Measurements from ENCODE around the gene TBC1D9. TPM values are rescaled to one million over a fixed set of nuclear protein-coding genes. Genes with fewer than 3 reads are reported as not detected.

Gene TBC1D9
- total RNA-seq, 1 experiment from 2014 or later: 0.70 TPM

GRCh38 chr4:140764785-140765392 lies 8.7 kb upstream of the TBC1D9 start:
- TF ChIP-seq NFYB (CRISPR knock-in tag; conservative IDR thresholded peaks at IDR 0.05; ENCODE audit: low read depth): peak; percentile 50
- TF ChIP-seq, protein P1, sequence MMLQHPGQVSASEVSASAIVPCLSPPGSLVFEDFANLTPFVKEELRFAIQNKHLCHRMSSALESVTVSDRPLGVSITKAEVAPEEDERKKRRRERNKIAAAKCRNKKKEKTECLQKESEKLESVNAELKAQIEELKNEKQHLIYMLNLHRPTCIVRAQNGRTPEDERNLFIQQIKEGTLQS (CRISPR knock-in tag; conservative IDR thresholded peaks at IDR 0.05): no peak
- Mint-ChIP-seq H3K4me3 (no peak overlapping the region), H3K27ac (no peak overlapping the region), H3K4me1 (no peaks in the 10 kb centered on the region), H3K9me3 (no peaks in the 10 kb centered on the region), H3K27me3 (ENCODE audit: low read depth) (peaks cover 32% of the 10 kb centered on the region), H3K36me3 (no peaks in the 10 kb centered on the region)
- POLR2A ChIA-PET: interaction anchor here (1.9 kb wide), 1 partner anchor 8 kb away, joined by 7 read pairs; the partner anchor contains the start of gene TBC1D9
- CTCF ChIA-PET: no interaction called here
- DNase-seq (ENCODE audit: low spot score): no peak
- peak; percentile 71 for ATAC-seq

GRCh38 chr4:140762202-140762601 lies 6.0 kb upstream of the TBC1D9 start:
- Mint-ChIP-seq H3K36me3 (no peaks in the 10 kb centered on the region), H3K9me3 (no peaks in the 10 kb centered on the region), H3K4me3 (no peak overlapping the region), H3K27me3 (ENCODE audit: low read depth) (peaks cover 58% of the 10 kb centered on the region), H3K4me1 (peaks cover 3% of the 10 kb centered on the region), H3K27ac (no peak overlapping the region)
- DNase-seq (ENCODE audit: low spot score) (no peak), ATAC-seq (no peak)
- TF ChIP-seq GABPB1 (CRISPR knock-in tag; IDR thresholded peaks at IDR 0.05) (no peak), ZNF532 (CRISPR knock-in tag; IDR thresholded peaks at IDR 0.05; ENCODE audit: borderline replicate concordance) (no peak), RORB (CRISPR knock-in tag; IDR thresholded peaks at IDR 0.05) (no peak), MXD4 (CRISPR knock-in tag; IDR thresholded peaks at IDR 0.05; ENCODE audit: borderline replicate concordance) (no peak), MYBL2 (CRISPR knock-in tag; IDR thresholded peaks at IDR 0.05) (no peak), STAT6 (CRISPR knock-in tag; conservative IDR thresholded peaks at IDR 0.05; ENCODE audit: low read depth) (no peak), ATF2 (CRISPR knock-in tag; IDR thresholded peaks at IDR 0.05; ENCODE audit: borderline replicate concordance, low read depth) (no peak)
- ChIA-PET CTCF (no interaction called here), POLR2A (no interaction called here)

- H3K4me3 Mint-ChIP-seq: peak overlapping the region; percentile 70
- no peak for DNase-seq (ENCODE audit: low spot score)
- H3K4me1 Mint-ChIP-seq: peaks cover 15% of the 10 kb centered on the region
- ChIA-PET POLR2A (interaction anchor here (0.5 to 1.9 kb wide), 7 partner anchors 8 to 384 kb away, joined by 3 to 8 read pairs (median 3); partner anchors contain the start of gene SCOC), CTCF (interaction anchor here (0.7 to 2.2 kb wide), 9 partner anchors 14 to 233 kb away, joined by 3 to 13 read pairs (median 6); partner anchors contain the start of gene ELMOD2)
- no peak overlapping the region; the same call in 1 of the 2 replicates for H3K27ac Mint-ChIP-seq
- ATAC-seq: no peak
- H3K27me3 Mint-ChIP-seq (ENCODE audit: low read depth): peaks cover 95% of the 10 kb centered on the region
- no peaks in the 10 kb centered on the region for H3K36me3 Mint-ChIP-seq
- no peaks in the 10 kb centered on the region for H3K9me3 Mint-ChIP-seq
- TF ChIP-seq JAZF1 (CRISPR knock-in tag; IDR thresholded peaks at IDR 0.05) (no peak), PRRX2 (CRISPR knock-in tag; IDR thresholded peaks at IDR 0.05) (no peak), ATF1 (CRISPR knock-in tag; IDR thresholded peaks at IDR 0.05) (no peak), NFE2L1 (CRISPR knock-in tag; IDR thresholded peaks at IDR 0.05) (no peak), MLX (CRISPR knock-in tag; IDR thresholded peaks at IDR 0.05) (no peak), CDX4 (CRISPR knock-in tag; IDR thresholded peaks at IDR 0.05; ENCODE audit: borderline replicate concordance) (no peak), TP53 (CRISPR knock-in tag; IDR thresholded peaks at IDR 0.05) (no peak), NFATC4 (CRISPR knock-in tag; IDR thresholded peaks at IDR 0.05) (no peak), MAX (CRISPR knock-in tag; IDR thresholded peaks at IDR 0.05) (no peak), RORB (CRISPR knock-in tag; IDR thresholded peaks at IDR 0.05) (no peak)
- TF ChIP-seq, protein P2, sequence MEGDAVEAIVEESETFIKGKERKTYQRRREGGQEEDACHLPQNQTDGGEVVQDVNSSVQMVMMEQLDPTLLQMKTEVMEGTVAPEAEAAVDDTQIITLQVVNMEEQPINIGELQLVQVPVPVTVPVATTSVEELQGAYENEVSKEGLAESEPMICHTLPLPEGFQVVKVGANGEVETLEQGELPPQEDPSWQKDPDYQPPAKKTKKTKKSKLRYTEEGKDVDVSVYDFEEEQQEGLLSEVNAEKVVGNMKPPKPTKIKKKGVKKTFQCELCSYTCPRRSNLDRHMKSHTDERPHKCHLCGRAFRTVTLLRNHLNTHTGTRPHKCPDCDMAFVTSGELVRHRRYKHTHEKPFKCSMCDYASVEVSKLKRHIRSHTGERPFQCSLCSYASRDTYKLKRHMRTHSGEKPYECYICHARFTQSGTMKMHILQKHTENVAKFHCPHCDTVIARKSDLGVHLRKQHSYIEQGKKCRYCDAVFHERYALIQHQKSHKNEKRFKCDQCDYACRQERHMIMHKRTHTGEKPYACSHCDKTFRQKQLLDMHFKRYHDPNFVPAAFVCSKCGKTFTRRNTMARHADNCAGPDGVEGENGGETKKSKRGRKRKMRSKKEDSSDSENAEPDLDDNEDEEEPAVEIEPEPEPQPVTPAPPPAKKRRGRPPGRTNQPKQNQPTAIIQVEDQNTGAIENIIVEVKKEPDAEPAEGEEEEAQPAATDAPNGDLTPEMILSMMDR (IDR thresholded peaks at IDR 0.05): no peak
These were observed 1.0 kb upstream of the TBC1D9 start for GRCh38 chr4:140757232-140757630.

All from WTC11 (cell line).